PC-9 (cell line): ENCODE measurements around the gene IRF7.

Source experiments
- EZH2 ChIP-seq: fragments of 200-600 bp; sonication (generic); IDR thresholded peaks from 2 replicates; pipeline ENCODE4 v1.8.0; 2017; ENCODE audit warnings: antibody characterized with exemption, low read depth
- TF ChIP-seq, protein P1 (sequence below): fragments of 200-600 bp; sonication (generic); conservative IDR thresholded peaks from 2 replicates; pipeline ENCODE4 v1.6.1; 2017; ENCODE audit warnings: mixed run types, antibody characterized with exemption, mild to moderate bottlenecking, moderate library complexity

DNA sequence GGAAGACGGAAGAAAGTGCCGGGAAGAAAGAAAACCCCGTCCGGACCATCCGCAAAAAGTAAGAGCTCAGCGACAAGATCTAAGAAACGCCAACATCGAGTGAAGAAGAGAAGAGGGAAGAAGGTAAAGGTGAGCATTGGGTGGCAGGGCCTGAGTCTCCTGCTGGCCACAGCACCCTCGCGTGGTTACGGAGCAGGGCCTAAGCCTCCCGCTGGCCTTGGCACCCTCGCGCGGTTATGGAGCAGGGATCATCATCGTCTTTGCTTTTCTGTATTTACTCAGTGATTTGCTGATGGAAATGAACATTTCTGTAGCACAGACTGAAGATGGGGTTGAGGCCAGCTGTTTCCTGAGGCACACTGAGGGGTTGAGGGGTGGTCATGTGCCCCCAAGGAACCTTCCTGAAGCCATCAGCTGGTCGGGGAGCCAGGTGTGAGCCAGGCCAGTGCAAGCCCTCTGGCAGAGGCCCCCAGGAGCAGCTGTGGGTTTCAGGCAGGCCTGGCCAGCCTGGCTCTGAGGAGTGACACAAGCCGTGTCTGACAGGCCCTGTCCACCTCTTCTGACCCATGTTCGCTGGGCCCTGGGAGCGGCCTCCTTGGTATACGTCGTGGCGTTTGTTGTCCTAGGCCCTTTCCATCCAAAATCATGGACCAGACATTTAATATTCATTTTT lies 14.0 kb downstream of the IRF7 start:
- TF ChIP-seq, protein P1, sequence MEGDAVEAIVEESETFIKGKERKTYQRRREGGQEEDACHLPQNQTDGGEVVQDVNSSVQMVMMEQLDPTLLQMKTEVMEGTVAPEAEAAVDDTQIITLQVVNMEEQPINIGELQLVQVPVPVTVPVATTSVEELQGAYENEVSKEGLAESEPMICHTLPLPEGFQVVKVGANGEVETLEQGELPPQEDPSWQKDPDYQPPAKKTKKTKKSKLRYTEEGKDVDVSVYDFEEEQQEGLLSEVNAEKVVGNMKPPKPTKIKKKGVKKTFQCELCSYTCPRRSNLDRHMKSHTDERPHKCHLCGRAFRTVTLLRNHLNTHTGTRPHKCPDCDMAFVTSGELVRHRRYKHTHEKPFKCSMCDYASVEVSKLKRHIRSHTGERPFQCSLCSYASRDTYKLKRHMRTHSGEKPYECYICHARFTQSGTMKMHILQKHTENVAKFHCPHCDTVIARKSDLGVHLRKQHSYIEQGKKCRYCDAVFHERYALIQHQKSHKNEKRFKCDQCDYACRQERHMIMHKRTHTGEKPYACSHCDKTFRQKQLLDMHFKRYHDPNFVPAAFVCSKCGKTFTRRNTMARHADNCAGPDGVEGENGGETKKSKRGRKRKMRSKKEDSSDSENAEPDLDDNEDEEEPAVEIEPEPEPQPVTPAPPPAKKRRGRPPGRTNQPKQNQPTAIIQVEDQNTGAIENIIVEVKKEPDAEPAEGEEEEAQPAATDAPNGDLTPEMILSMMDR = no peak
- no peak for TF ChIP-seq EZH2
